Dermis blood vessel endothelial cell (primary cell): ENCODE results near the gene IGSF9. TPM values are rescaled to one million over a fixed set of nuclear protein-coding genes. Genes with fewer than 3 reads are reported as not detected.

ENCODE experiments used
- DNase-seq: peaks from one replicate; pipeline ENCODE4 v3.0.0; 2010
- total RNA-seq: library from RNA; depleted of rRNA; stranded (reverse); fragments of >200 nt; gene quantifications from 2 replicates; pipeline ENCODE4 v1.2.3, GENCODE V29; 2014

Gene IGSF9
- total RNA-seq, 1 donor from 2014 or later = not detected

- DNase-seq = no peak
Observed at GRCh38 chr1:159931795-159932173, 13.6 kb downstream of the IGSF9 start.

- no peak for DNase-seq
Observed at GRCh38 chr1:159931101-159931794, 14.2 kb downstream of the IGSF9 start.

GRCh38 chr1:159930634-159931033, 14.8 kb downstream of the IGSF9 start:
- no peak for DNase-seq

- no peak for DNase-seq
Observed at GRCh38 chr1:159930216-159930615, 15.2 kb downstream of the IGSF9 start.

GRCh38 chr1:159929155-159930051, 16.0 kb downstream of the IGSF9 start:
- no peak for DNase-seq

- no peak for DNase-seq
Observed at GRCh38 chr1:159928491-159929050, 16.8 kb downstream of the IGSF9 start.

GRCh38 chr1:159927849-159928431, 17.5 kb downstream of the IGSF9 start:
- no peak for DNase-seq

GRCh38 chr1:159927211-159927848, 18.1 kb downstream of the IGSF9 start:
- DNase-seq = no peak

- no peak for DNase-seq
Observed at GRCh38 chr1:159925719-159926078, 19.7 kb downstream of the IGSF9 start.

GRCh38 chr1:159924791-159925718, 20.4 kb downstream of the IGSF9 start, which contains the start of gene TAGLN2:
Gene TAGLN2 (minus strand): TSS chr1:159925507. CDS start chr1:159920509, 4,998 bp downstream.
- peak; percentile 94 for DNase-seq

GRCh38 chr1:159924025-159924790, 21.2 kb downstream of the IGSF9 start:
- DNase-seq = peak; percentile 95

- DNase-seq = peak; percentile 97
Observed at GRCh38 chr1:159923203-159924024, 22.0 kb downstream of the IGSF9 start.

GRCh38 chr1:159922511-159923202, 22.8 kb downstream of the IGSF9 start:
- peak; percentile 52 for DNase-seq

- DNase-seq = peak; percentile 40
Observed at GRCh38 chr1:159921700-159922504, 23.5 kb downstream of the IGSF9 start.

GRCh38 chr1:159921251-159921650, 24.2 kb downstream of the IGSF9 start:
- DNase-seq = peak; percentile 41

GRCh38 chr1:159920651-159921050, 24.8 kb downstream of the IGSF9 start:
- DNase-seq = no peak

GRCh38 chr1:159920202-159920601, 25.2 kb downstream of the IGSF9 start:
- DNase-seq = no peak

GRCh38 chr1:159919236-159919865, 26.1 kb downstream of the IGSF9 start:
- DNase-seq = no peak
